GF-D8 (cell line): ENCODE data around the gene SH3PXD2B.
"Not testable (repeated sequence)": the region's sequence is repeated elsewhere in the genome, so short reads cannot be mapped to it uniquely, and the experiment has no call there.

Experiments used
- DNase-seq: peaks from one replicate; lab custom pipeline; 2025; lab: John Stamatoyannopoulos, UW

Gene SH3PXD2B

DNA sequence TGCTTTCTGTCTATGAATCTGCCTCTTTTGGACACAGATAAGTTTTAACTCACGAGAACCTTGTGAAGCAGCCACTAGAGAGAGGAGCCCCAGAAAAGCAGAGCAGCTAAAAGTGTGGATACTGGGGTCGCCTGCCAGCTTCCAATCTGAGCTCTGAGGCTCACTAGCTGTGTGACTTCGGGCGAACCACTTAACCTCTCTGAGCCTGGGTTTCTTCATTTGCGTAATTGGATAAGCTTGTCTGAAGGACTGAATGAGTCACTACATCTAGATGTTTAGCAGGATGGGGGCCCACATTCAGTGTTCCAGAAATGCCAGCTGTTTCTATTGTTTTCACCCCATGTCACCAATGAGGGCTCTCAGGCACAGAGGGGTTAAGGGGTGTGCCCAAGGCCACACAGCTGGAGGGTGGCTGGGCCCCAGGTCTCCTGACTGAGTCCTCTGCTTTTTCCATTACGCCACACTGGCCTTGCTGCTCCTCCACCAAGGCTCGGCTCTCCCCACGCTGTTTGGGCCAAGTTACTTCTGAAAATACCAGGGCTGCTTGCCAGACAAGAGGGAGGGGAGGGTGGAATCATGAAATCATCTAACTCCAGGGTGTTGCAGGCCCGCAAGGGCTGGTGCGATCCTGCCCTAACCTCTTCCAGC is 36.2 kb downstream of the SH3PXD2B start:
- DNase-seq = no peak

DNA sequence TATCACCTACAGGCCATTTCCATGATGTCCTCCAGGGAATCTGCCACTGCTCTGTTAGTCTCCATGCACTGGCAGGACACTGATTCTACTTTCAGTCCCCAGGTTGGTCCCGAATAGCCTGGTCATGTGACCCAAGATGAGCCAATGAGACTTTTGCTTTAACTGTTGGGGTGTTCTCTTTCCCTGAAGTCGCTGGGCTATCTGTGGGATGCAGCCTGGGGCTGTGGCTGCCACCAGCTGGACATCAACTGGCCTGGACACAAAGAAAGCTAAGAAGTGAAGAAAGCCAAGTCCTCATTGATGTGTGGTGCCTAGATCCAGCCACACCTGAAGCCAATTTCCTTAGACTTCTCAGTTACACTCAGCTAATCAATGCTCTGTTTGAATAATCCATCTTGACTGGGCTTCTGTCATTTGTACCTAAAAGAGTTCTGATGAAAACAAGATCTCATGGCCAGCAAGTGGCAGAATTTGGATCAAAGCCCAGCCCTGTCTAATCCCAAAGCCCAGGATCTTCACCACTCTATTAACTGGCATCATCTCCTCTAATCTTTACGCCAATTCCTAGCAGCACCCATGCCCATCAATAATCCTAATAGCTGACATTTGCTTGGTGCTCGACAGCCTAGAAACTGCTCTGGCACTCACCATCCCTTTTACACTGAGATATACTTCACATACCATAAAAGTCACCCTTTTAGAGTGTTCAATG is 37.0 kb downstream of the SH3PXD2B start:
- DNase-seq = no peak

DNA sequence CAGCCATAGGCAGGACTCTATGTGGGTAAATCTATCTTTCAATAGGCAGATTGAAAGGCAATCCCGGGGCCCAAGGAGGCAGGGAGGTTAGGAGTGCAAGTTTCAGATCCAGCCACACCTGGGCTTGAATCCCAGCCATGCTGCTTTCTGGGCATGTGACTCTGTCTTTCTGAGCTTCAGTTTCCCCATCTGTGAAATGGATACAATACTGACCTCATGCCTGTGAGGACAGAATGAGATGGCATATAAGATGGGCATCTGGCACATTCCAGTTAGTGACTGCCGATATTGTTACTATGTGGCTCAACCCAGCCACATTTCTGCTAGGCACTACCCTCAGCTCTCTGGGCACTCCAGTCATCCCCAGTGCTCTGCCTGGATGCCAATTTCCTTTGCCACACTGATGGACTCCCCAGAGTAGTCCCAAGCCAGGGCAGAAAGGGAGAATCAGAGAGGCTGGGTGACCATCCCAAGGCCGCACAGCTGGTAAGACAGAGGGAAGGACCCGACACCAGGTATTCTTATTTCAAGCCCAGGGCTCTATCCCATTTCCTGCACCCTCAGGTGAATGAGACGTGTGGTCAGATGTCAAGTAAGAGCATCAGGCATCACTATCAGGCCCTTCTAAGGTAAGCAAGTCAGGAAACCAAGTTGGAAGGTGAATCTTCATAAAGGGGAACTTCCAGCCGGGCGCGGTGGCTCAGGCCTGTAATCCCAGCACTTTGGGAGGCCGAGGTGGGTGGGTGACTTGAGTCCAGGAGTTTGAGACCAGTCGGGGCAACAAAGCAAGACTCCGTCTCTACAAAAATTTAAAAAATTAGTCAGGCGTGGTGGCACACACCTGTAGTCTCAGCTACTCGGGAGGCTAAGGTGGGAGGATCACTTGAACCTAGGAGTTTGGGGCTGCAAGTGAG is 38.7 kb downstream of the SH3PXD2B start:
- no peak for DNase-seq

DNA sequence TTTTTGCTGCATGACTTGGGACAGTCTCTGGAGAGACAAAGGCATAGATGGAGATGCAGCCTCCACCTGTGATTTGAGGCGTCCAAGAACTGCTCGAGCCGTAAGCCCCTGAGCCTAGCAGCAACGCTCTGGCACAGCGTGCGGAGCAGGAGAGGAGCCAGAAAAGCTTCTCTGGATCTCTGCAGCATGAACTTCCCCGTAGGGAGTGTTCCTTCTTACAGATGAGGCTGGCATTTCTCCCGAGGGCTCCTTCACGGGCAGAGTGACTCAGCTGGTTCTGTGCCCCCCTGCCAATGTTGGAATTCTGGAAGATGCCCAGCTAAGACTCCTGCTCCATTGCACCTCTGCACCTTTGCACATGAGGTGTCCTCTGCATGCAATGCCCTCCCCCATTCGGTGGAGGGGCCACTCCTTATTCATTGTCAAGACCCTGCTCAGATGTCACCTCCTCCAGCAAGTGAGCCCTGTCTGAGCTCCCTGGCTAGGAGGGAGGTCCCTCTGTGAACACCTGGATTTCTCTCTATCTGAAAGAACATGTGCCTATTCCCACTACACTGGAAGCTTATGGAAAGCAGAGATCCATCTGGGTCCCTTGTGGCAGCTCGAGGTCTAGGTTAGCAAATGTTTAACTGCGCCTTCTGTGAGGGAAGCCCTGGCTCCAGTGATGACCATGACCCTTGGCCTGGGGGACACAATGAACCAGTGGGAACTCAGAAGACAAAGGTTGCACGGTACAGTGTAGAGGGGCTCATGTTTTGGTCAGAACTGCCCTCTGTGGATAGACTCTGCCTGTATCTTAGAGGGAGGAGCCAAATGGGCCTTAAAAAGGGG is 39.6 kb downstream of the SH3PXD2B start:
- no peak for DNase-seq

DNA sequence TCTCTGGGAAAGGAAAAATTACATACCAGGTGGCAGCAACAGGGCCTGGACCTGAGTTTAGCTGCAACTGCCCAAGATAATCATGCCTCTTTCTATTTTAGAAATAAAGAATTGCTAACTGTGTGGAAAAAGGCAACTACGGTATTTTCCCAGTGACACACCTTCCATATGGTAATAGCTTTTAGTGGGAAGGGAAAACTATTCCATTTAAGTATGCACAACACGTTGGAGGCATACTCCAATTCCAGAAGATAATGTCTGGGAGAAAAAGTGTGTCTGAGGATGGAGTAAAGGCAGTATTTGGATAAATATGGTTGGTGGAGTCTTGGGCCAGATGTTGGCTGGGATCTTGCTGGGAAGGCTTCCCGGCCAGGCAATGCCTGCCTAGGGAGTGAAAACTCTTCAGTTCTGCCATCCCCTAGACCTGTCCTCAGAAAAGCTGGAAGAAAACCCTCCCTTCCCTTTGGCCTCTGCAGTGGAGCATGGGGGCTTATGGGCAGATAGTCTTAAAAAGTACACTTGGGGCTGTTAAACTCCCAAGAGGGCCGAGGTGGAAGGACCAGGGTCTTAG is 40.6 kb downstream of the SH3PXD2B start:
- no peak for DNase-seq

DNA sequence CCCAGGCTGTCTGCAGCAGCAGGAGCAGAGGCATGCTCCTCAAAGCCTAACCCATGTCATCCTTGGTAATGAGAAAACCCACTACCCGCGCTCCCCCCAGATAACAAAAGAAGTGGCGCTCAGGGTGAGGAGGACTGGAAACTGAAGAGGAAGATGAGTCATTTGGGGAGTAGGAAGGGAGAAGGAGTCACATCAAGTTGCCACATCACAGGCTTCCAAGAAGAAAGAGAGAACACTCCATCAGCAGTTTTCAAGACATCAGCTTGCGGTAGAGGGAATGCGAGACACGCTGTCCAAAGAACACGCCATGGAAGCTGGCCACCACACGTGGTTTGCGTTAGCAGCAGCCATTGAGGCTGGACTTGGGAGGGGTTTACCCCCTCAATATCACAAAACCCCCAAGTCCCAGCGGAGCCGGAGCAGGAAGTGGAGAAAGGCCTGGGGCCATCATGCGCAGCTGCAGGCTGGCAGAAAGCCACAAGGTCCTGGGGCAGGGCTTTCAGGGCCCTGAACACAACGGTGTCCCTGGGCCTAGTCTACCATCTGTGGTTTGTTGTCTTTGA is 41.5 kb downstream of the SH3PXD2B start:
- DNase-seq = no peak

DNA sequence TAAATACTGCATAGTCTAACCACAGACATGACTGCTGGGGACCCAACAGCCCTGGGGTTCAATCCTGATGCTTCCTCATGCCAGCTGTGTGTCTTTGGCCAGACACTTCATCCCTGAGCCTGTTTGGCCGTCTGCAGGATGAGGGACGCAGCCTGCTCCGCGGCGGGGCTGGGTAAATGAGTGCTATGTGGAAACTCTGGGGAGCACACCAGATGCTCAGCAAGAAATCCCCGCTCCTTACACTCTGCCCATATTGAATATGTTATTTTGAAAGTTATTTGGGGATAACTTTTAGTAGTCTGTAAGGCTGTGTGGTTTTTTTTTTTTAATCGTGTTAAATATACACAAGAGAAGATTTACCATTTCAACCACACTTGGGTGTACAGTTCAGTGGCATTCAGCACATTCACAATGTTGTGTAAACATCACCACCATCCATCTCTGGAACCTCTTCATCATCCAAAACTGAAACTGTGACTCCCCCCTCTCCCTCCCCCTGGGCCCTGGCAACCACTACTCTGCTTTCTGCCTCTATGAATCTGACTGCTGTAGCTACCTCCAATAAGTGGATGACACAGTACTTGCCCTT is 42.7 kb downstream of the SH3PXD2B start:
- DNase-seq = no peak

DNA sequence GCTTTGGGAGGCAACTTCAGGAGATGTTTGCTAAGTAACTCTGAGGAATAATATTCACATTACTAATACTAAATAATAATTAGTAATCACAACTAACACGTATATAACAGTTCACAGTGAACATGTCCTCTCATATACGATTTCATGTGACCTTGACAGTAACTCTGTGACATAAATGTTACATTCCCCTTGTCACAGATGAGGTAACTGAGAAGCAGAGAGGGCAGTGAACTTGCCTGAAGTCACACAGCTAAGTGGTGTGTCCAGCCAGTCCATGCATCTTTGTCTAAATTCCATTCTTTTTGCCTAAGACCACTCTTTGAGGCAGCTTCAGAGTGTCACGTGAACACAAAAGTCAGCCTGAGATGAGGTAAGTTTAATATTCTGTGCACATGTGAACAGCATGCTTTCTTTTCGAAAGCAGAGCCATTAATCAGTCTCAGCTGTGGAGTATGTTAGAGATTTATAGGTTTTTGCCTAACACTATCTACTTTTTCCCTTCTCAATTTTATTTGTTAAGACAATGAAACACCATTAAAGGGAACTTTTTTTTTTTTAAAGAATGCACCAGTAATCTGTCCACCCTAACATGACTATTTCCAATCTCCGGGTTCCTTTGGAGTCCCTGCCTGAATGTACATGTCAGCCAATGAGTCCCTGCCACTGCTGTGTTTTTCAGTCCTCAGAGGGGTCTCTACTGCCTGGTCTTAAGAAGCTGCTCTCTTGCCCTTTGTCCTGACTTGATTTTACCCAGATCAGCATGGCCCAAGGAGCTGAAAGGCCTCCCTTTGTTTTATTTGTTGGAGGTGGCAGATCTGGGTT is 43.5 kb downstream of the SH3PXD2B start:
- no peak for DNase-seq

DNA sequence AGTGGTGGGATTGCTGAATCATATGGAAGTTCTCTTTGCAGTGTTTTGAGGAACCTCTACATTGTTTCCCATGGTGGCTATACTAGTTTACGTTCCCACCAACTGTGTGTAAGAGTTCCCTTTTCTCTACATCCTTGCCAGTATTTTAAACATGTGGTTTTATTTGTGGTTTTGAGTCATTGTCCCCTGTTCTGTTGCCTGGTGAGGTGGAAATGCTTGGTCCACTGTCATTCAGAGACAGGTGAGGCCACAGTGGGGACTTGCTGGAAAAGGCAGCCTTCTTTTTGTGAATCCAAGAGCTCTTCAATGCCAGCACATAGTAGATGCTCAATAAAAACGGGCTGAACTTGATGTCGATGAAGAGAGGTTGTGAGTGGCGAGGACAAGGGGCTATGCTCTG is 44.2 kb downstream of the SH3PXD2B start:
- no peak for DNase-seq

DNA sequence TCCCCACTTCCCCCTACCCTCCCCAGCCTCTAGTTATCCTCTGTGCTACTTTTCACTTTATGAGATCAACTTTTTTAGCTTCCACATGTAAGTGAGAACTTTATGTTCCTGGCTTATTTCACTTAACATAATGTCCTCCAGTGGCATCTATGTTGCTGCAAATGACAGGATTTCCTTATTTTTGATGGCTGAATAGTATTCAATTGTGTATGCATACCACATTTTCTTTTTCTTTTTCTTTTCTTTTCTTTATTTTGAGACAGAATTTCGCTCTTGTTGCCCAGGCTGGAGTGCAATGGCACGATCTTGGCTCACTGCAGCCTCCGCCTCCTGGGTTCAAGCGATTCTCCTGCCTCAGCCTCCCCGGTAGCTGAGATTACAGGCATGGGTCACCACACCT is 44.8 kb downstream of the SH3PXD2B start:
- DNase-seq = not testable (repeated sequence)

DNA sequence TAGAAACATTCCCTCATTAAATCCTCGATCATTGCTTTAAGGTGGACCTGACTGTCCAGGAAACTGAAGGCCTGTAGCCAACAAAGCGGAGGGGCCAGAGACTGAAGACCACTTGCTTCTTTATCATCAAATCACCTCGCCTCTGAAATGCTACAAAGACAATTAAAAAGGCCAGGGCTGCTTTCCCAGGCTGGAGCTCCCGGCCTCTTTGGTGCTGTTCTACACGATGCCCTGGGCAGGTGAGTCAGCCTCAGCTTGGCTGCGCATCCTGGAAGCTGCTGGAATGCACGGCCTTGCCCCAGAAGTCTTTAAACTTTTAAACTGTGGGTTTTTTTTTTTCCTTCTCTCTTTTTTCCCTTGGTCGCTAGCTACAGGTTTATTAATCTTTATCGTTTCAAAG is 46.5 kb downstream of the SH3PXD2B start:
- DNase-seq = no peak

DNA sequence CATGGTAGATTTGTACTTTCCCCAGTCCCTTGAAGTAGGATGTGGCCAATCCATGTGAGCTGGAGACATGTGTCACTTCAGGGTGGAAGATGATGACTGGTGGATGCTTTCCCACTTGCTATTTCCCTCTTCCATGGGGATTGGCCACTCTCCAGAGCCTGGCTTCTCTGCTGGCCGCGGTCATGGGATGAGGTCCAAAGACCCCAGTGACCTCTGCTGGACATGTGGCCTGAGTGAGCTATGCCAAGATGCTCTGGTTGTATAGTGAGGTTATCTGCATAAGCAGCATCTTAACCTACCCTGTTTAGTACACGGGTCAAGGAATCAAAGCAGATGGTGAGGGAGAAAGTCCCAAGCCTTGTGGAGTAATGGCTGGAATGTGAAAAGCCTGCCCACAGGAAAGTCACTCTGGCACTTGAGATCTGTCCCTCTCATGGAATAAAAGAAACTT is 47.1 kb downstream of the SH3PXD2B start:
- DNase-seq = no peak

DNA sequence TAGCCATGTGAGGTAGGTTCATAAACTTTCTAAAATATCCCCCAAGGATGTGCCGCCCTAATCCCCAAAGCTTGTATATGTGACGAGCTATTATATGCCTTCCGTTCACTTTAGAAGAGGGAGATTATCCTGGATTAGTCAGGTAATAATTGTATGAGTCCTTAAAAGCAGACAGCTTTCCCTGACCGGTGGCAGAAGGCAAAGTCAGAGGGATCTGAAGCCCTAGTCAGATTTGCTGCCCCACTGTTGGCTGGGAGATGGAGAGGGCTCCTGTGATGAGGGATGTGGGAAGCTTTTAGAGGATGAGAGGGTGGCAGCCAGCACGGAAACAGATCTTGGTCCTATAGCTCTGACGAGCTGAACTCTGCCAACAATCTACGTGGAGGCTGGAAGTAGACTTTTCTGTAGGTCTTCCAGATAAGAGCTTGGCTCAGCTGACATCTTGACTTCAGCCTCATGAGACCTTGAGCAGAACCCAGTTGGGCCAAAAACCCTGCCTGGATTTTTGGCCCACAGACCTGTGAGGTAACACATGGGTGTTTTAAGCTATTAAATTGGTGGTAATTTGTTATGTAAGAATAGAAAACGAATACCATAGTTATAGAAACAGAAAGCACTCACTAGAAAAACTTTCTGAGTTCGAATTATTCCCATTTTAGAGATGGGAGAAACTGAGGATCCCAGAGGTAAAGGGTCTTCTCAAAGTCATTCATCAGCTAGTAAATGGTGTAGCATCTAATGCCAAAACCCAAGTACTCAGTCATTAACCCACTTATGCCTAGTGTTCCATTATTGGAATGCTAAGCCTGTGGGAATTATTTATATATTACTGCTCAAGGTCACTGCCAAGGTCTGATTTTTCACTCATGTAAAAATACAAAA is 48.9 kb downstream of the SH3PXD2B start:
- DNase-seq = no peak

DNA sequence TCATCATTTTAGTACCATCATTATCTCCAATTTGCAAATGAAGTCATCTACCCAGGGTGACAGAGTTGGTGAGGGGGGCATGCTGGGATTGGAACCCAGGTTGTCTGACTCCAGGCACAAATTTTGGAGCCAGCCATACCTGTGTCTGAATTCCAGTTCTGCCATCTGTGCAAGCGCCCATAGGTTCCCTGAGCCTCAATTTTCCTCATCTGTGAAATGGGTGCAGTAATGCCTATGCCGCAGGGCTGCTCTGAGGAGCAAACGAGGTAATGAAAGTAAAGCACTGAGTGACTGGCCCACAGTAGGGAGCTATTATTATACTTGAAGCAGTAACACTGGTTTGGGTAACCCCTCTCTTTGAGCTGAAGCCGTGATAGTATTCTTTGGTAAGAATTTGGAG is 49.6 kb downstream of the SH3PXD2B start:
- no peak for DNase-seq

DNA sequence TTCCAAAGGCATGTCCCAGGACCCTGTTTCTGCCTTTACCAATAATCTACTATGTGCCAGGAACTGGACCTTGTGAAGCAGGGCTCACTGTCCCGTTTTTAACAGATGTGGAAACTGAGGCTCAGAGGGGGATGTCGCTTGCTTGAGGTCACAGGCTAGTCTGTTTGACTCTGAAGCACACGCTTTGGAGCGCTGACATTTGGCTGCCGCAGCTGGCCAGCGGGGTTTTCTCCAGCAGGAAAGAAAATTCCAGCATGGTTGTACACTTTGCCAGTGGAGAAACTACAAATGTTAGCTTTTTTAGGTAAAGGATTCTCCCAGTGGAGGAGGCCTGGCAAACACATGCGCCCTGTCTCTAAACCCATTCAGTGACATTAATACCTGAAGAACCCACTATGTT is 50.5 kb downstream of the SH3PXD2B start:
- no peak for DNase-seq

DNA sequence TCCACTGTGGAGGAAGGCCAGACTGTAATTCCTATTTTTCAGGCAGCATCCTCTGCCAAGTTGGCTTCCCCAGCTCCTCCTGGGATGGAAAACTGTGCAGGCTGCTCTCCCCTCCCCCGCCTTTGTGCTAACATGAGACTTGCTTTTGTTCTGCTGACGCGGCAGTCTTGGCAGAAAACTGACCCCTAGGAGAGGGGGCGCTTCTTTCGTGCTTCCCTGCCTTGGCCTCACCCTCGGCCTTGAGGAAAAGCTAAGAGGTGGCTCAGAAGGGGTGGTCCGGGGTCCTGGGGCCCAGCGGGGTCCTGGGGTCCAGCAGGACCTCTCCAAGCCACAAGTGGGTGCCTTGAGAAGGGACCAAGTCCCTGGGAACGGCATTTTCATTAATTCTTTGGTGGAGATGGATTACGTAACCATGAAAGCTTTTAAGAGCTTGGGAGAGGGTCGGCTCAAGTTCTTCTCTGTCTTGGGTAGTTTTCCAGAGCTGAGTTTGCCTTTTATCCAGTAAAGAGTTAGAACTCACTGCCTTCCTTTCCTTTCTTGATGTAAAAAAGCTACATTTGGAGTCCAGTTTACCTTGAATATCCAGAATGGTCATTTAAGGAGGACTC is 51.0 kb downstream of the SH3PXD2B start:
- no peak for DNase-seq

DNA sequence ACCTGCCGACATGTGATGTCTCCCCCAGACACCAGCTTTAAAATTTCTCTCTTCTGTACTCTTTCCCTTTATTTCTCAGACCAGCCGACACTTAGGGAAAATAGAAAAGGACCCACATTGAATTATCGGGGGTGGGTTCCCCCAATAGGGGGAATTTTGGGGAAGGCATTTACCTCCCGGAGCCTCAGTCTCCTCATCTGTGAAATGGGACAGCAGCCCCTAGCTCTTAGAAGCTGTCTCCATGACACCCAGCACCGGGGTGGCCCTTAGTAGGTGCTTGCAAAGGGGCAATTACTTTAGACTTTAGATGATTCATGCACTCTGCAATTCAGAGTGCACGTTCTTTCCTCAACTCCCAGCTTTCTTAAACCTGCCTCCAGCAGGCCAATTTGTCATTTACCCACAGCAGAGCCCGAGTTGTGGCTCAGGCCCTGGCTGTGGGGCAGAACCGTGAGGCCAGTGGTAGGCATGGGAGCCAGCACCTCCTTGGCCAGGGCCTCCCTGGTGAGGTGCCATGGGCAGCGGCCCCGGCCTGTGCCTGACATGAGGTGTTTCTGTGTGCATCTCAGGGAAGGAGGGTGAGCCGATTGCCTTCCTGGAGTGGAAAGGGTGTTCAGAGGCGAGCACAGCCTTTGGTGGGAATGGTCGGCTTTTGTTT is 51.7 kb downstream of the SH3PXD2B start:
- no peak for DNase-seq

DNA sequence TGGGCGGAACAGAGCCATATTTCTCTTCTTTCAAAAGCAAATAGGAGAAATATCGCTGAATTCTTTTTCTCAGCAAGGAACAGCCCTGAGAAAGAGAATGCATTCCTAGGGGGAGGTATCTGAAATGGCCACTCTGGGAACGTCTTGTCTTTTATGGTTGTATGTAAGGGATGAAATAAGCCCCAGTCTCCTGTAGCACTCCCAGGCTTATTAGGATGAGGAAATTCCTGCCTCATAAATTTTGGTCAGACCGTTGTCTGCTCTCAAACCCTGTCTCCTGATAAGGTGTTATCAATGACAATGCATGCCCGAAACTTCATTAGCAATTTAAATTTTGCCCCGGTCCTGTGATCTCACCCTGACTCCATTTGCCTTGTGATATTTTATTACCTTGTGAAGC is 52.3 kb downstream of the SH3PXD2B start:
- DNase-seq = not testable (repeated sequence)
